SK-N-MC (cell line): ENCODE data around the gene CNTN6.

Experiments used
- EZH2 ChIP-seq: fragments of 200-600 bp; sonication (generic); IDR thresholded peaks from one replicate; pipeline ENCODE4 v1.6.1; 2017; ENCODE audit warnings: antibody characterized with exemption
- POLR2AphosphoS5 ChIP-seq: IDR thresholded peaks from 2 replicates; pipeline ENCODE4 v1.6.1; 2012; ENCODE audit warnings: mild to moderate bottlenecking, low read depth, low read length, borderline replicate concordance

GRCh38 chr3:1374471-1374870, 281.6 kb downstream of the CNTN6 start:
- no peak for TF ChIP-seq EZH2
- no peak for TF ChIP-seq POLR2AphosphoS5
